Fibroblast of lung (primary cell): Measurements from ENCODE around the gene NTRK3.

Experiments used
- CTCF ChIP-seq, 2 donors: IDR thresholded peaks in 1 of 2; conservative IDR thresholded peaks in 1 of 2; 1 replicate in 1 of 2; 2 replicates in 1 of 2; pipeline ENCODE4 v1.5.1; 2011 to 2012; ENCODE audit warnings: low read length in 2 of 2, control low read depth in 1 of 2, inconsistent platforms in 1 of 2, low read depth in 1 of 2, mild to moderate bottlenecking in 1 of 2
- EZH2 ChIP-seq: IDR thresholded peaks from 2 replicates; pipeline ENCODE4 v1.5.1; 2012; ENCODE audit warnings: low read length, control low read depth, mild to moderate bottlenecking; ENCODE audit errors: missing control alignments

- no peak for TF ChIP-seq CTCF (conservative IDR thresholded peaks at IDR 0.05 in 1 of 2, IDR thresholded peaks at IDR 0.05 in 1 of 2; ENCODE audit: low read depth in 1 of 2, low read length in 2 of 2)
- TF ChIP-seq EZH2: no peak
Observed at GRCh38 chr15:88178631-88179030, 77.9 kb downstream of the NTRK3 start.
